ENCODE data around the gene UBL5.
"Not testable (repeated sequence)": the region's sequence is repeated elsewhere in the genome, so short reads cannot be mapped to it uniquely, and the experiment has no call there.

Gene UBL5

DNA sequence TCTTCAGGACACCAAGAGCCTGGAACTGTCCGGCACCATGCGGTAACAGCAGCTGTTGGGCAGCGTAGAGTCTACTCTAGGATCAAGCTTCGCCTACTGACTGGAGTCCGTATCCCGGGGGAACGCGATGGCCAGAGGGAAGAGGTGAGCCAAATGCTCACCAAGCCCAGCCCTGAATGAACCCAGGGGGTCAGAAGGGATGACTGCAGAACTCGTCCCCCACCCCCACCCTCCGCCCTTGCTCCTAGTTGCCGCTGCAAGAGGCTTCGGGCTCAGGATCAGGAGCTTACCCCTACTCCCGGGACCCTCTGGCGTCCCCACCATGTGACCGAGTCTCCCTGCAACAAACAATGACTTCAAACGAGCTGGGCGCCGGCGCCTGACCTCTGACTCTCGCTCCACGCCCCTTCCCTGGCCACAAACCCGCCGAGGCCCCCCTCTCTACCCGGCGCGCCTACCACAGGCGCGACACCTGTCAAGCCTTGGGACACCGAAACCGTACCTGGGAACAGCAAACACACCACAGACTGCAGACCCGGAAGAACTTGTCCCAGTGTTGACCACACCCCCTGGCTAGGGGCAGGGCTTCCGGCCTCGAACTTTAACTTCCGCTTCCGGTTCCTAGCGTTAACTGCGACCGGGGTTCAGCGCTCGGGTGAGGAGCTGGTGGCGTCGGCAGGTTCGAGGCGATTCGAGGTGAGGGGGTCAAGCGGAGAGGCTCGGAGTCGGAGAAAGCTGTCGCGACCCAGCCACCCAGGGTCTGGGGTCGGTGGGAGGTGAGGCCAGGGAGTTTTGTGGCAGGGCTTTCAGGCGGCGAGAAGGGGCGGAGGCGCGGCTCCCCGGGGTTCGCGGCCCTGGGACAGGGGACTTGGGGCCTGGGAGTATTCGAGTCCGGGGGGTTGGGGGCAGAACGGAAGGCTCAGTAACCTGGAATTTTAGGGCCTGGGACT is at the start of gene UBL5:
UBL5 (plus strand) TSS at position 630 of the 950 bp plus-strand sequence. CDS start 420 bp downstream, outside the sequence.
- peak; percentile 91 to 94 for DNase-seq

DNA sequence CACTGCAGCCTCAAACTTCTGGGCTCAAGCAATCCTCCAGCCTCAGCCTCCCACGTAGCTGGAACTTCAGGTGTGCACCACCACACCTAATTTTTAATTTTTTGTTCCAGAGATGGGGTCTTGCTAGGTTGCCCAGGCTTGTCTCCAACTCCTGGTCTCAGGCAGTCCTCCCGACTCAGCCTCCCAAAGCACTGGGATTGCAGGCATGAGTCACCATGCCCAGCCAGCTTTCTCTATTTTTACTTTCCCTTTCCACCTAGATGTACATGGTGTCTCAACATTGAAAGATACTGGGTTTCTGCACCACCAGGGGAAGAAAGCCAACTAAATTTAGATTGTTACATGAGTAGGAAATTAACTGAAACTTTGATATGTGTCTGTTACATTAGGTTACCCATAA is 45.4 kb upstream of the UBL5 start:
- DNase-seq = no peak

DNA sequence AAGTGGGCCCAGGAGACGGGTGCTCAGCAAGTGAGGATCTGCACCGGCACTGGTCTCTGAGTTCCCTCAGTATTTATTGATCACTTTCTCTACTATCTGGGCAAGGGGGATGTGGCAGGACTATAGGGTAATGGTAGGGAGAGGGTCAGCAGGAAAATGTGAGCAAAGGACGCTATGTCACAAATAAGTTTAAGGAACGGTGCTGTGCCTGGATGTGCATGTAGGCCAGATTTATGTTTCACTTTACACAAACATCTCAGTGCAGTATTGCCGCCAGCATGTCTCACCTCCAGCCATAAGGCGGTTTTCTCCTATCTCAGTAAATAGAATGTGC is 43.6 kb upstream of the UBL5 start:
- not testable (repeated sequence) for DNase-seq

DNA sequence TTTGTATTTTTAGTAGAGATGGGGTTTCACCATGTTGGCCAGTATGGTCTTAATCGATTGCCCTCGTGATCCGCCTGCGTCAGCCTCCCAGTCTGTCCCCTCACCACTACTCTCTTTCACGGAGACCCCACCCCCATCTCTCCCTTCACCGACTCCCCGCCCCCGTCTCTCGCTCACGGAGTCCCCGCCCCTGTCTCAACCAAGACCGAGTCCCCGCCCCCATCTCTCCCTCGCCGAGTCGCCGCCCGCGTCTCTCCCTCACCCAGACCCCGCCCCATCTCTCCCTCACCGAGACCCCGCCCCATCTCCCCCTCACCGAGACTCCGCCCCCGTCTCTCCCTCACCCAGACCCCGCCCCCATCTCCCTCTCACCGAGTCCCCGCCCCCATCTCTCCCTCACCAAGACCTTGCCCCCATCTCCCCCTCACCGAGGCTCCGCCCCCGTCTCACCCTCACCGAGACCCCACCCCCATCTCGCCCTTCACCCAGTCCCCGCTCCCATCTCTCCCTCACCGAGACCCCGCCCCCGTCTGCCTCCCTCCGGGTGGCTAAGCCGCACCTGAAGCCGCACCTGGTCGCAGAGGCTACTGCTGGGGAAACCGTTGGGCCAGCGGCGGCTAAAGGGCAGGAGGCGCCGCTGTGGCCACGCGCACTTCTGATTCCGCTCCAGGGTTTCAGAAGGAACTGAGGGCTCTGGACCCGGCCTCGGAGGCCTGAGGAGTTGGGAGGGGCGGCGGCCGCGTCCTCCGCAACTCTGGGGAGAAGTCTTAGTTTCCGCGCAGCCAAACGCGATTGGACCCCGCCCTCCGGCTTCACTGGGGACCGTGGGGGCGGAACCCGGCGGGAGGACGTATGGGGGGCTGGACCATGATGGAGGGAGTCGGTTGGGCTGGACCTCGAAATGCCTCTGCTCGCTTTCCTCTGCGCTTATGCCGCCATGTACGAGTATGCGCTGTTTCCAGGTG is 42.1 kb upstream of the UBL5 start:
- peak; percentile 96 to 97 for DNase-seq

DNA sequence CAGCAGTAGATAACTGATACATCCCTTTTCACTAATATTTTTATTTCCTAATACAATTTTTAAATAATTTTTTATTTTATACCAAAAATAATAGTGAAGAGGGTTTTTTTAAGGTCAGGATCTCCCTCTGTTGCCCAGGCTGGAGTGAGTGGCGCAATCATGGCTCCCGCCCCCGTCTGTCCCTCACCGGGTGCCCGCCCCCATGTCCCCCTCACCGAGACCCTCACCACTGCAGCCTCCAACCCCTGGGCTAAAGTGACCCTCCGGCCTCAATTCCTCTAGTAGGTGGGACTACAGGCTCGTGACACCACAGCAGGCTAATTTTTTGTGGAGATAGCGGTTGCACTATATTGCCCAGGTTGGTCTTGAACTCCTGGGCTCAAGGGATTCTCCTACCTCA is 41.4 kb upstream of the UBL5 start:
- no peak for DNase-seq

DNA sequence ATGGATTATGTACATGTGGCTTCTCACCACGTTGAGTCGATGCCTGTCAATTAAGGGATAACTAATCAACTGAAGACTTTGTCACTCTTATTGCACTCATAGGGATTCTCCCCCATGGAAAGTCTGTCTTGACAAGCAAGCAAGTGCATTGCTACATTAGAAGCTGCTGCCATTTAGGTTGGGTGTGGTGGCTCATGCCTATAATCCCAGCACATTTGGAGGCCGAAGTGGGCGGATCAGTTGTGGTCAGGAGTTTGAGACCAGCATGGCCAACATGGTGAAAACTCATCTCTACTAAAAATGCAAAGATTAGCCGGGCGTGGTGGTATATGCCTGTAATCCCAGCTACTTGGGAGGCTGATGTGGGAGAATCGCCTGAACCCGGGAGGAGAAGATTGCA is 40.9 kb upstream of the UBL5 start:
- no peak for DNase-seq

DNA sequence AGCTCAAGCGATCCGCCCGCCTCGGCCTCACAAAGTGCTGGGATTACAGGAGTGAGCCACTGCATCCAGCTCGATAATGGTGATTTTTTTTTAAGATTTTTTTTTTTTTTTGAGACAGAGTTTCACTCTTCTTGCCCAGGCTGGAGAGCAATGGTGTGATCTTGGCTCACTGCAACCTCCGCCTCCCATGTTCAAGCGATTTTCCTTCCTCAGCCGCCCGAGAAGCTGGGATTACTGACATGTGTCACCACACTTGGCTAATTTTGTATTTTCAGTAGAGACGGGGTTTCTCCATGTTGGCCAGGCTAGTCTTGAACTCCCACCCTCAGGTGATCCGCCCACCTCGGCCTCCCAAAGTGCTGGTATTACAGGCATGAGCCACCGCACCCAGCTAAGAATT is 39.1 kb upstream of the UBL5 start:
- DNase-seq = not testable (repeated sequence)

DNA sequence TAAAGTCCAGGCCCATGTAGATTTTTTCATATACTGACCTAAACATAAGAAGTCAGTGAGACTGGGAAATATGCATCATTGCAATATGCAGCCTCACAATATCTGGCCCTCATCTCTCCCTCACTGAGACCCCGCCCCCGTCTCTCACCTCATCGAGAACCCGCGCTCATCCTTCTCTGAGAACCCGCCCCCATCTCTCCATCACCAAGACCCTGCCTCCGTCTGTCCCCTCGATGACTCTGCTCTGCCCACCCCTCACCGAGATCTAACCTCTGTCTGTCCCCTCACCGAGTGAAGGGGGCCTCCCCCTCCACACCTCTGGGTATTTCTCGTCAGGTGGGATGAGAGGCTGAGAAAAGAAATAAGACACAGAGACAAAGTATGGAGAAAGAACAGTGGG is 38.7 kb upstream of the UBL5 start:
- no peak for DNase-seq

DNA sequence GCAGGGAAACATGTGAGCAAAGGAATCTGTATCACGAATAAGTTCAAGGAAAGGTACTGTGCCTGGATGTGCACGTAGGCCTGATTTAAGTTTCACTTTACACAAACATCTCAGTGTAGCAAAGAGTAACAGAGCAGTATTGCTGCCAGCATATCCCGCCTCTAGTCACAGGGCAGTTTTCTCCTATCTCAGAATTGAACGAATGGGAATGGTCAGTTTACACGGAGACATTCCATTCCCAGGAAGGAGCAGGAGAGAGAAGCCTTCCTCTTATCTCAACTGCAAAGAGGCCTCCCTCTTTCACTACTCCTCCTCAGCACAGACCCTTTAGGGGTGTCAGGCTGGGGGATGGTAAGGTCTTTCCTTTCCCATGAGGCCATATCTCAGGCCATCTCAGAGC is 38.1 kb upstream of the UBL5 start:
- DNase-seq = not testable (repeated sequence)

DNA sequence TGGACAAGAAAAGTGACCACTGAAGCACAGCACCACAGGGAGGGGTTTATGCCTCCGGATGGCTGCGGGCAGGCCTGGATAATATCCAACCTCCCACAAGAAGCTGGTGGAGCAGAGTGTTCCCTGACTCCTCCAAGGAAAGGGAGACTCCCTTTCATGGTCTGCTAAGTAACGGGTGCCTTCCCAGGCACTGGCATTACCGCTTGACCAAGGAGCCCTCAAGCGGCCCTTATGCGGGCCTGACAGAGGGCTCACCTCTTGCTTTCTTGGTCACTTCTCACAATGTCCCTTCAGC is 36.7 kb upstream of the UBL5 start:
- not testable (repeated sequence) for DNase-seq

DNA sequence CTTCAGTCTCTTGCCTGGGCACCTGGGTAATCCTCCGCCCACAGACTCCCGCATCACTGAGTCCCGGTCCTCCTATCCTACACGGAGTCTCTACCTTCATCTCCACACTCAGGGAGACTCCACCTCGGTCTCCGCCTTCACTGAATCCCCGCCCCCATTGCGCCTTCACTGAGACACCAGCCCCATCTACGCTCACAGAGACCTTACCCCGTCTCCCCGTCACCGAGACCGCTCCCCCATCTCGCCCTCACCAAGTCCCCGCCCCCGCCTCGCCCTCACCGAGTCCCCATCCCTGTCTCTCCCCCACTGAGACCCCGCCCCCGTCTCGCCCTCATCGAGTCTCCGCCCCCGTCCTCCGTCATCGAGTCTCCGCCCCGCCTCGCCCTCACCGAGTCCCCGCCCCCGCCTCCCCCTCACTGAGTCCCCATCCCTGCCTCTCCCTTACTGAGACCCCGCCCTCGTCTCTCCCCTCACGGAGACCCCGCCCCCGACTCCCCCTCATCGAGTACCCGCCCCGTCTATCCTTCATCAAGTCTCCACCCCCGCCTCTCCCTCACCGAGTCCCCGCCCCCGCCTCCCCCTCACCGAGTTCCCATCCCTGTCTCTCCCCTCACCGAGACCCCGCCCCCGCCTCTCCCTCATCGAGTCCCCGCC is 36.0 kb upstream of the UBL5 start:
- DNase-seq = peak; percentile 95 to 97

DNA sequence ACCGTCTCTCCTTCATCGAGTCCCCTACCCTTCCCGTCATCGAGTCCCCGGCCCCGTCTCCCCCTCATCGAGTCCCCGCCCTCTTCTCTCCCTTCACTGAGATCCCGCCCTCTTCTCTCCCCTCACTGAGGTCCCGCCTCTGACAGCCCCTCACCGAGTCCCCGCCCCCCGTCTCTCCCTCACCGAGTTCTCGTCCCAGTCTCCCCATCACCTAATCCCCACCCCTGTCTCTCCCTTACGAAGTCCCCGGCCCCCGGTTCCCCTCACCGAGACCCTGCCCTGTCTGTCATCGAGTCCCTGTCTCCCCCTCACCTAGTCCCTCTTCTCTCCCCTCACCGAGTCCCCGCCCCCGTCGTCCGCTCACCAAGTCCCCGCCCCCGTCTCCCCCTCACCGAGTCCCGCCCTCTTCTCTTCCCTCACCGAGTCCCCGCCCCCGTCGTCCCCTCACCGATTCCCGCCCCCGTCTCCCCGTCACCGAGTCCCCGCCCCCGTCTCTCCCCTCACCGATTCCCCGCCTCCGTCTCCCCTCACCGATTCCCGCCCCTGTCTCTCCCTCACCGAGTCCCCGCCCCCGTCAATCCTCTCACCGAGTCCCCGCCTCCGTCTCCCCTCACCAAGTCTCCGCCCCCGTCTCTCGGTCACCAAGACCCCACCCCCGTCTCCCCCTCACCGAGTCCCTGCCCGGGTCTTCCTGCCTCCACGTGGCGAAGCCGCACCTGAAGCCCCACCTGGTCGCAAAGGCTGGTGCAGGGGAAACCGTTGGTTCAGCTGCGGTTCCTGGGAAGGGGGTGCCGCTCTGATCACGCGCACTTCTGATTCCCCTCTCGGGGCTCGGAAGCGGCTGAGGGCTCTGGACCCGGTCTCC is 35.3 kb upstream of the UBL5 start:
- DNase-seq = peak; percentile 95 to 96

DNA sequence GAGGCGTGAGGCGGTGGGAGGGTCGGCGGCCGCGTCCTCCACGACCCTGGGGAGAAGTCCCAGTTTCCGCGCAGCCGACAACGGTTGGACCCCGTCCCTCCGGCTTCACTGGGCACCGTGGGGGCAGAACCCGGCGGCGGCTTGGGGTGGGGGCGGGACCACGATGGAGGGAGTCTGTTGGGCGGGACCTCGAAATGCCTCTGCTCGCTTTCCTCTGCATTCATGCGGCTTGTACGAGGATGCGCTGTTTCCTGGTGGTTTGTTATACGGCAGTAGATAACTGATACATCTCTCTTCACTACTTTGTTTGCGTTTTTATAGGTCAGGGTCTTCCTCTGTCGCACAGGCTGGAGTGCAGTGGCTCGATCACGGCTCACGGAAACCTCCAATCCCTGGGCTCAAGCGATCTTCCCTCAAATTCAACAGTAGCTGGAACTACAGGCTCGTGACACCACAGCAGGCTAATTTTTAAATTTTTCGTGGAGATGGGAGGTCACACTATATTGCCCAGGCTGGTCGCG is 34.6 kb upstream of the UBL5 start:
- peak; percentile 75 to 80 for DNase-seq

DNA sequence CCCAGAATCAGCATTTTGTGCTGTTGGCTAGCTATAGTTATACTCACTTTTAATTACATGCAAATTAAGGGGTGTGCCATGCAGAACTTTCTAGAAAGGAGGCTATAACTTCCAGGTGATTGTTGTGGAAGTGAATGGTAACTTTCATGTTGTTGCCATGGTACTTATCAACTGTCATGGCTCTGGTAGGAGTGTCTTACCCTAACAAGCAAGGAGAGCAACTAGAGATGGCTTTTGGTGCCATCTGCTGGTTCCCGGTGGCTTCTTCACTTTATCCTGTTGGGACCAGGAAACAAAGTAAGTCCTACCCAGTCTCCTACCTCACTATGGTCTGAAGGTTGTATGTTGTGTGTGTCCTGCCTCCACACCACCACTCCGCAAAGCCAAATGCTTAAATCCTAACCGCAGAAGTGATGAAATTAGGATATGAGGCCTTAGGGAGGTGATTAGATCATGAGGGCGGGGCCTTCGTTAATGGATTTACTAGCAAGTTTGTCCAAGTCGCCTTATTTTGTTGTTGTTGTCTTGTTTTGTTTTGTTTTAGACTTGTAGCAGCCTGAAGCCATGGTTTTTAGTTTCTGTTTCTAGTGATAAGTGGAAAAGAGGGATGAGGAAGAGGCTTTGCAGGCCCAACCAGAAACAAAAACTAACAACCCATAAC is 31.5 kb upstream of the UBL5 start:
- peak; percentile 94 to 95 for DNase-seq

DNA sequence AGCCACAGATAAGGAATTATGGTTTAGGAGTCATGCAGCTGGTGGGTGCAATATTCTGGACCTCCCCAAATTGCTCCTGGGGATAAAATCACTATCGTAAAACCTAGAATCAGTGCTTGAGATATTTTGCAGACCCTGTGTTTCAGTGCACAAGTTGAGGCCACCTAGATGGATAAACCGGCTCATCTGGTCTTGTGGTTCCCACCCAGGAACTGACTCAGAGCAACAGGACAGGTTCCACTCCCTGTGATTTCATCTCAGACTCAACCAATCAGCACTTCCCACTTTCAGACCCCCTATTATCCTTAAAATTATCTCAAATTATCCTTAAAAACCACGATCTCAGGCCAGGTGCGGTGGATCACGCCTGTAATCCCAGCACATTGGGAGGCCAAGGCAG is 29.8 kb upstream of the UBL5 start:
- no peak for DNase-seq

DNA sequence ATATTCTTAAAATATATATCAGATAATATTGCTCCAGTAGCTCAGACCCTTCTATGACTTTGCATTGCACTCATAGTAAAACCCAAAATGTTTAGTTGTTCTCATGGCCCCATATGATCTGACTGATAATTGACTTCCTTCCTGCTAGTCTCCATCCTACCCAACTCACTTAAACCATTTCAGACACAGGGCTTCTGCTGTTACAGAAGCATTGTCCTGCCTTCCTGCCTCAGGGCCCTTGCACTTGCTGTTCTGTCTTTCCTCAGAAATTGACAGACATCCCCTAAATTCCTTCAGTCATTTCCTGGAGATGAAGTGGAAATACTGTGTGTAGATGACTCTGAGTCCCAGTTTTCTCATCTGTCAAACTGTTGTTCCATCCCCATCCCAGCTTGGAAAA is 28.6 kb upstream of the UBL5 start:
- no peak for DNase-seq

DNA sequence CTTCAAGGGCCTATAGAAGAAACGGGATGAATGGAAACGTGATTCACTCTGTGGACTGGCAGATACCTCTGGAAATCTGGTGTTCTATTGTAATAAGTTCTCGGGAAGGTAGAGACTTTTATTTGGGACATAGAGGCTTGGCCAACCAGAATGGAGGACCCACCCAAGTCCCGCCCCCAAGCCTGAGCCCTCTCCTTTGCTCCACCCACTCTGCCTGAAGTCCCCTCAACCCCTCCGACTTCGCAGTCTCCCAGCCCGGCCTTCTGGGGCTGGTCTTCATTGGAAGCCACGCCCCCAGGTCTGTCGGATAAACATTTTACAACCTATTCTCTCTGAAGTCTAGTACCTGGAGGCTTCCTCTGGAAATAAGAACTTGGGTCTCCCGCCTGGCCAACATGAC is 25.7 kb upstream of the UBL5 start:
- no peak for DNase-seq

DNA sequence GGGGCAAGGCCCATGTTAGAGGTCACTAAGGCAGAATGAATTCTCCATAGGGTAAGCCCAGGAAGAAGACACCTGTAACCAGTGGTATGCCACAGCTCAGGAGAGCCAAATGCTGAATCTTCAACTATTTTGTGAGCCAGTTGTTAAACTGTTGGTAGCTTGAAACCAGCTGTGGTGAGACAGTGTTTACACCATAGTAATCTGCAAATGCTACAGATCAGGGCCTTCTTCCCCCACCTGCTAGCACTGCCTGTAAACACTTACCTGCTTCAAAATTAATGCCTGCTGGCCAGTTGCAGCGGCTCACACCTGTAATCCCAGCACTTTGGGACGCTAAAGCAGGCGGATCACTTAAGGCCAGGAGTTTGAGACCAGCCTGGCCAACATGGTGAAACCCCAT is 20.9 kb upstream of the UBL5 start:
- no peak for DNase-seq

DNA sequence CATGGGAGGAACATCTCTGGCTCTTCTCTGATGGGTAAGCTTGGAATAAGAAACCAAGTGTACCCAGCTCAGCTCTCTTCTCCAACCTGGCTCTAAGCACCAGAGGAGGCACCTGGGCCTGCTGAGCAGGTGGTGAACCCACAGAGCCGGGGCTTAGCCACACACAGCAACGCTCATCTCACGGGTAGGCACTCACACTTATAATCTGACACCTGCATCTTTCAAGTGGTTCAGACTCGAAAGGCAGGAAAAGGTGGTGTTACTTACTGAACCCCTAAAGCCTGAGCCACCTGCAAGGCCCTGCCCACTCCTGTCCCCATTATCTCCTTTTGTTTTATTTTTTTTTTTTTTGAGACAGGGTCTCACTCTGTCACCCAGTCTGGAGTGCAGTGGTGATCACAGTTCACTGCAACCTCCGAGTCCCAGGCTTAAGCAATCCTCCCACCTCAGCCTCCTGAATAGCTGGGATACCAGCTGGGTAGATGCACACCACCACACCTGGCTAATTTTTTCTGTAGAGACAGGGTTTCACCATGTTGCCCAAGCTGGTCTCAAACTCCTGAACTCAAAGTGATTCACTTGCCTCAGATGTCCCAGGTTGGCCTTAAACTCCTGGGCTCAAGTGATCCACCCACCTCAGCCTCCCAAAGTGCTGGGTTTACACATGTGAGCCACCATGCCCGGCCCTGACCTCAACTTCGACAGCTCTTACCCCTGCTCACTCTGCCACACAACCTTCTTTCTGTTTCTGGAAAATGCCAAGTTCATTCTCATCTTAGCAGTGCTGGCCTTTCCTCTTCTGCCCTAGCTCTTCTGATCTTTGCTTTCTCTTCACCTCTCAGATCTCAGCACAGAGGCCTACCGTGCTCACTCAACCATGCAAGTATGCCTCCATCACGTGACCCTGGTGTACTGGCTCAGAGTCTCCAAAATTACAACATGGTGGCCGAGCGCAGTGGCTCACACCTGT is 18.6 kb upstream of the UBL5 start:
- peak; percentile 47 to 68 for DNase-seq

DNA sequence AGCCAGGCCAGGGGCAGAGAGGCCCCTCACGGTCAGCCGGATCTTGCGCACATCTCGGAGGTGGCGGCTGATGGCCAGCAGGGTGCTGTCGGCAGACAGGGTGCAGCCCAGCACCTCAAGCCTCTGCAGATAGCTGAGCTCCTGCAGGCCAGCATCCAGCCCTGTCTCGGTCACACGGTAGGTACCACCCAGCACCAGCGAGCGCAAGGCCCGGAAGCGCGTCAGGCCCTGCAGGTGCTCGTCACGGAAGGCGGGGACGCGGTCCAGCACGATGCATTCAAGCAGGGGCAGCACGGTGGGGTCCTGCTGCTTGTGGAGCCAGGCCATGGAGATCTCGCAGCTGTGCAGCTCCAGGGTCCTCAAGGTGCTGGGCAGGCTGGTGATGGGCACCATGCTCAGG is 16.6 kb upstream of the UBL5 start:
- no peak for DNase-seq
